Measurements from ENCODE around the gene CNOT10. TPM values are rescaled to one million over a fixed set of nuclear protein-coding genes. Genes with fewer than 3 reads are reported as not detected.

Gene CNOT10, protein sequence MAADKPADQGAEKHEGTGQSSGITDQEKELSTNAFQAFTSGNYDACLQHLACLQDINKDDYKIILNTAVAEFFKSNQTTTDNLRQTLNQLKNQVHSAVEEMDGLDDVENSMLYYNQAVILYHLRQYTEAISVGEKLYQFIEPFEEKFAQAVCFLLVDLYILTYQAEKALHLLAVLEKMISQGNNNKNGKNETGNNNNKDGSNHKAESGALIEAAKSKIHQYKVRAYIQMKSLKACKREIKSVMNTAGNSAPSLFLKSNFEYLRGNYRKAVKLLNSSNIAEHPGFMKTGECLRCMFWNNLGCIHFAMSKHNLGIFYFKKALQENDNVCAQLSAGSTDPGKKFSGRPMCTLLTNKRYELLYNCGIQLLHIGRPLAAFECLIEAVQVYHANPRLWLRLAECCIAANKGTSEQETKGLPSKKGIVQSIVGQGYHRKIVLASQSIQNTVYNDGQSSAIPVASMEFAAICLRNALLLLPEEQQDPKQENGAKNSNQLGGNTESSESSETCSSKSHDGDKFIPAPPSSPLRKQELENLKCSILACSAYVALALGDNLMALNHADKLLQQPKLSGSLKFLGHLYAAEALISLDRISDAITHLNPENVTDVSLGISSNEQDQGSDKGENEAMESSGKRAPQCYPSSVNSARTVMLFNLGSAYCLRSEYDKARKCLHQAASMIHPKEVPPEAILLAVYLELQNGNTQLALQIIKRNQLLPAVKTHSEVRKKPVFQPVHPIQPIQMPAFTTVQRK
- total RNA-seq: 66.2 and 69.0 TPM in 2 replicates
- total RNA-seq (2013): 38.5 TPM
- 22.6 and 25.4 TPM in 2 replicates for polyA plus RNA-seq
- polyA minus RNA-seq: 12.3 and 18.2 TPM in 2 replicates

DNA sequence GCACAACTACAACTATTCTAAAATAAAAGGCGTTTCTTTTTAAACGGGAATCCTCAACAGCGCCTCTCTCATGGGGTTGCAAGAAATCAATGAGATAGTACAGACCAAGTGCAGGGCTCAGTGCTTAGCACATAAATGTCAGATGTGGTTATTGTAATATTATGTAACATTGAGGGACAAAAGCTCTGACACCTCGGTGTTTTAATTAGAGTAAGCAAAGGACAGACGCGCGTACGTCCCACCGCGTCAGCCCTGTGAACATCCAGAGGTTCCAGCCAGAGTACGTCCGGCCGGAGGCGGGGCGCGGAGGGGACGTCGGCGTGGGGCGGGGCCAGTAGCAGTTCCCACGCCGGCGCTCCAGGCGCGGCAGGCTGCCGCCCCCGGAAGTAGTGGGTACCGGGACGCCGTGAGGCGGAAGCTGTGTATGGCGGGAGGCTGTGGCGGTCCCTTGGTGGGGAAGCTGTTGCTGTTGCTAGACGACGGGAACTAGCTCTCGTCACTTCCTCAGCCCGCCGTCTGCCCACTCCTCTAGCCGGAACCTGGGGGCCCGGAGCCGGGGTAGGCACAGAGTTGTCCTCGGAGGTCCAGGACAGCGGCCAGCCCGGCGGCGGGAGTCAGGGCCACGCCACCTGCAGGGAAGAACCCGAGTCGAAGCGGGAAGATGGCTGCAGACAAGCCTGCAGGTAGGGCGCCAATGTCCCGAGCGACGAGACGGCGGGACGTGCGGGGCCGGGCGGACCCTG lies at the start of gene CNOT10:
CNOT10 (plus strand) TSS at position 389 of the 743 bp plus-strand sequence; CDS start at position 662, 273 bp downstream.
- intact Hi-C loops (cut with micrococcal nuclease): loop anchor here (1.0 to 10.0 kb wide), 7 partner anchors 96 to 1032 kb away; partner anchors contain the start of genes CLASP2, CMTM6, DYNC1LI1 and GLB1

DNA sequence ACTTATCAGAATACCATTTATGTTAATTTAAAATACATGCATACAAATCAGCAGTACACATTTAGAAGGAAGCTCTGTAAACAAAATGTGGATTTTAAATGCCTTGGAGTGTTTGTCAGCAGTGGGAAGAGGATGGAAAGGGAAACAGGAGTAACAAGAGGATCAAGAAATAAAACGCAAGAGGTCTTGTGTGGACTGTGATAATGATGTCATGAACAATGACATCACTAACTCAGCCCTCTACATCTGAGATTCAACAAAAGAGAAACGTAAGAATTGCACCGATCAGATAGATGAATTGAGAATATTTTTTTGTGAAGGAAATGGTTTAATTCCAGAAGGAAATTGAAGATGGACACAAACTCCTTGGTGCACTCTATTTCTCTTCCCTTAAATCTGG lies 44.0 kb upstream of the CNOT10 start:
- Histone ChIP-seq H3K79me2 (ENCODE audit: control insufficient read depth, insufficient read depth, low read length) (no peaks in the 10 kb centered on the region), H2AFZ (ENCODE audit: insufficient read depth, low read depth, low read length, poor library complexity, severe bottlenecking) (no peak overlapping the region), H3K9ac (ENCODE audit: low read length) (no peak overlapping the region), H3K27ac (ENCODE audit: low read length in 2 of 2) (no peak overlapping the region), H3K4me2 (replicated peaks; ENCODE audit: low read depth, low read length, poor library complexity, severe bottlenecking) (no peak overlapping the region), H3K36me3 (replicated peaks in 1 of 2; ENCODE audit: control extremely low read depth in 1 of 2, control insufficient read depth in 1 of 2, extremely low read depth in 1 of 2, insufficient read depth in 2 of 2, low read length in 1 of 2) (no peaks in the 10 kb centered on the region), H3K9me3 (ENCODE audit: control extremely low read depth in 1 of 3, control insufficient read depth in 2 of 3, insufficient read depth in 1 of 3, low read length in 2 of 3) (no peaks in the 10 kb centered on the region), H3K4me3 (ENCODE audit: control extremely low read depth in 1 of 5, extremely low read depth in 1 of 5, insufficient read depth in 1 of 5, low read depth in 2 of 5, low read length in 4 of 5) (no peak overlapping the region), H3K4me1 (ENCODE audit: control insufficient read depth in 2 of 2, insufficient read depth in 2 of 2, low read length in 2 of 2) (no peaks in the 10 kb centered on the region), H3K27me3 (replicated peaks in 1 of 4; ENCODE audit: control extremely low read depth in 1 of 4, control insufficient read depth in 3 of 4, insufficient read depth in 4 of 4, low read length in 3 of 4) (peaks cover 0 to 4% (median 0%) of the 10 kb centered on the region in 4 experiments), H4K20me1 (ENCODE audit: control insufficient read depth, insufficient read depth, low read length, poor library complexity, severe bottlenecking) (no peaks in the 10 kb centered on the region)
- Mint-ChIP-seq H3K27ac (no peak overlapping the region), H3K9me3 (ENCODE audit: insufficient read depth) (no peaks in the 10 kb centered on the region), H3K4me3 (no peak overlapping the region), H3K27me3 (peaks cover 17% of the 10 kb centered on the region), H3K4me1 (no peaks in the 10 kb centered on the region)
- ChIA-PET POLR2A (no interaction called here), CTCF (no interaction called here)
- TF ChIP-seq, protein P1, sequence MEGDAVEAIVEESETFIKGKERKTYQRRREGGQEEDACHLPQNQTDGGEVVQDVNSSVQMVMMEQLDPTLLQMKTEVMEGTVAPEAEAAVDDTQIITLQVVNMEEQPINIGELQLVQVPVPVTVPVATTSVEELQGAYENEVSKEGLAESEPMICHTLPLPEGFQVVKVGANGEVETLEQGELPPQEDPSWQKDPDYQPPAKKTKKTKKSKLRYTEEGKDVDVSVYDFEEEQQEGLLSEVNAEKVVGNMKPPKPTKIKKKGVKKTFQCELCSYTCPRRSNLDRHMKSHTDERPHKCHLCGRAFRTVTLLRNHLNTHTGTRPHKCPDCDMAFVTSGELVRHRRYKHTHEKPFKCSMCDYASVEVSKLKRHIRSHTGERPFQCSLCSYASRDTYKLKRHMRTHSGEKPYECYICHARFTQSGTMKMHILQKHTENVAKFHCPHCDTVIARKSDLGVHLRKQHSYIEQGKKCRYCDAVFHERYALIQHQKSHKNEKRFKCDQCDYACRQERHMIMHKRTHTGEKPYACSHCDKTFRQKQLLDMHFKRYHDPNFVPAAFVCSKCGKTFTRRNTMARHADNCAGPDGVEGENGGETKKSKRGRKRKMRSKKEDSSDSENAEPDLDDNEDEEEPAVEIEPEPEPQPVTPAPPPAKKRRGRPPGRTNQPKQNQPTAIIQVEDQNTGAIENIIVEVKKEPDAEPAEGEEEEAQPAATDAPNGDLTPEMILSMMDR (IDR thresholded peaks at IDR 0.05): no peak
- TF ChIP-seq EZH2 (IDR thresholded peaks at IDR 0.05; ENCODE audit: borderline replicate concordance, insufficient read depth, low read depth, low read length, poor library complexity, severe bottlenecking): no peak
- DNase-seq (no peak), ATAC-seq (ENCODE audit: low read depth) (no peak)
- no CpG with 5 or more reads among the region's 3 CpGs for WGBS (ENCODE audit: insufficient coverage)
- intact Hi-C loops (cut with micrococcal nuclease): no loop called here

More for the DNA sequence above, at the start of gene CNOT10:
- H3K27me3 ChIP-seq (replicated peaks in 1 of 4; ENCODE audit: control extremely low read depth in 1 of 4, control insufficient read depth in 3 of 4, insufficient read depth in 4 of 4, low read length in 3 of 4): no peaks in the 10 kb centered on the region
- peak within 1 kb of the TSS; percentile 76 to 97 (median 88) for H3K4me3 ChIP-seq (ENCODE audit: control extremely low read depth in 1 of 5, extremely low read depth in 1 of 5, insufficient read depth in 1 of 5, low read depth in 2 of 5, low read length in 4 of 5)
- ATAC-seq (ENCODE audit: low read depth) (peak; percentile 93), DNase-seq (peak; percentile 97)
- CTCF ChIA-PET: interaction anchor here (0.6 to 1.6 kb wide), 5 partner anchors 12 to 218 kb away, joined by 3 to 5 read pairs (median 4); no protein-coding TSS in a partner anchor
- H3K4me2 ChIP-seq (replicated peaks; ENCODE audit: low read depth, low read length, poor library complexity, severe bottlenecking): peak within 1 kb of the TSS; percentile 89
- H3K9me3 ChIP-seq (ENCODE audit: control extremely low read depth in 1 of 3, control insufficient read depth in 2 of 3, insufficient read depth in 1 of 3, low read length in 2 of 3): no peaks in the 10 kb centered on the region
- WGBS (ENCODE audit: insufficient coverage): under 1% methylated on average over 59 of the region's 60 CpGs
- Mint-ChIP-seq H3K4me3 (peak within 1 kb of the TSS; percentile 95), H3K27ac (peak within 1 kb of the TSS; percentile 95), H3K4me1 (peaks cover 36% of the 10 kb centered on the region), H3K9me3 (ENCODE audit: insufficient read depth) (no peaks in the 10 kb centered on the region), H3K27me3 (no peaks in the 10 kb centered on the region)
- no peak for TF ChIP-seq EZH2 (IDR thresholded peaks at IDR 0.05; ENCODE audit: borderline replicate concordance, insufficient read depth, low read depth, low read length, poor library complexity, severe bottlenecking)
- peak within 1 kb of the TSS; percentile 77 to 95 for H3K27ac ChIP-seq (ENCODE audit: low read length in 2 of 2)
- peaks cover 19 to 20% of the 10 kb centered on the region in 2 donors for H3K4me1 ChIP-seq (ENCODE audit: control insufficient read depth in 2 of 2, insufficient read depth in 2 of 2, low read length in 2 of 2)
- peak within 1 kb of the TSS; percentile 92 for H3K9ac ChIP-seq (ENCODE audit: low read length)
- peaks cover 0 to 1% of the 10 kb centered on the region in 2 experiments for H3K36me3 ChIP-seq (replicated peaks in 1 of 2; ENCODE audit: control extremely low read depth in 1 of 2, control insufficient read depth in 1 of 2, extremely low read depth in 1 of 2, insufficient read depth in 2 of 2, low read length in 1 of 2)
- peak within 1 kb of the TSS; percentile 88 for H2AFZ ChIP-seq (ENCODE audit: insufficient read depth, low read depth, low read length, poor library complexity, severe bottlenecking)
- peaks cover 8% of the 10 kb centered on the region for H4K20me1 ChIP-seq (ENCODE audit: control insufficient read depth, insufficient read depth, low read length, poor library complexity, severe bottlenecking)
- H3K79me2 ChIP-seq (ENCODE audit: control insufficient read depth, insufficient read depth, low read length): peaks cover 49% of the 10 kb centered on the region
- POLR2A ChIA-PET: interaction anchor here (1.0 to 1.7 kb wide), 3 partner anchors 183 to 1152 kb away, joined by 3 read pairs; partner anchors contain the start of genes CMTM6, STT3B and UBP1

Measured in B cell (primary cell).